HCT116 (cell line): Measurements from ENCODE around the gene PACSIN2. TPM values are rescaled to one million over a fixed set of nuclear protein-coding genes. Genes with fewer than 3 reads are reported as not detected.

ENCODE experiments used
- ATAC-seq: fragments of 200-7000 bp; cut with Tn5 transposase; 2 replicates; pipeline ENCODE4 v1.9.1; 2020; ENCODE audit warnings: mild to moderate bottlenecking, moderate library complexity
- BruUV-seq: library from RNA; stranded (reverse); fragments of 400-500 nt; replicated peaks from 2 replicates; lab custom pipeline; 2021; lab: Mats Ljungman, UMichigan
- CTCF ChIA-PET: fragments of 300-600 bp; sonication (Branson Sonifier 250); formaldehyde crosslinking; loops from one replicate; lab custom pipeline; 2021; ENCODE audit warnings: antibody characterized with exemption; lab: Charles Lee
- POLR2A ChIA-PET: fragments of 300-600, 350-600 bp; sonication (Branson Sonifier 250); formaldehyde crosslinking; loops from one replicate; lab custom pipeline; 2021; ENCODE audit warnings: antibody characterized with exemption; lab: Charles Lee
- RAD21 ChIA-PET, 2 experiments: fragments of 300-600 bp; sonication (Branson Sonifier 250); formaldehyde crosslinking; loops; one replicate each; lab custom pipeline; 2023; ENCODE audit warnings: low total read pairs in 2 of 2; ENCODE audit not compliant: uncharacterized antibody in 2 of 2, unreplicated experiment in 2 of 2, low non-redundant PET in 1 of 2; lab: Charles Lee
- DNase-seq: peaks from one replicate; pipeline ENCODE4 v3.0.0-alpha.2; 2010; ENCODE audit warnings: low read depth, low spot score
- H2AFZ ChIP-seq: fragments of 200-600 bp; shearing (Covaris generic), sonication (generic); 2 replicates; pipeline ENCODE4 v1.6.1; 2017; ENCODE audit warnings: low read depth, mixed run types, mixed read lengths, antibody characterized with exemption, low read length; ENCODE audit not compliant: poor library complexity, severe bottlenecking
- H3K27ac ChIP-seq: 2 replicates; pipeline ENCODE4 v1.5.1; 2012; ENCODE audit warnings: low read depth, low read length
- H3K27me3 ChIP-seq: fragments of 200-600 bp; sonication (generic); 2 replicates; pipeline ENCODE4 v1.6.1; 2016; ENCODE audit warnings: mixed run types, low read length, mixed read lengths; ENCODE audit not compliant: insufficient read depth
- H3K36me3 ChIP-seq, 2 experiments: fragments of 200-500 bp in 1 of 2; fragments of 200-600 bp in 1 of 2; sonication (Bioruptor generic) in 1 of 2; sonication (generic) in 1 of 2; 2 replicates each; pipeline versions ENCODE4 v1.5.1 to v1.6.1; 2014 to 2016; ENCODE audit warnings: low read length in 2 of 2, inconsistent platforms in 1 of 2, mixed read lengths in 1 of 2, mixed run types in 1 of 2; ENCODE audit not compliant: insufficient read depth in 2 of 2, control insufficient read depth in 1 of 2
- H3K4me1 ChIP-seq, 2 experiments: fragments of 200-600 bp in 1 of 2; sonication (generic) in 1 of 2; 2 replicates each; pipeline versions ENCODE4 v1.5.1 to v1.6.1; 2012 to 2017; ENCODE audit warnings: low read length in 2 of 2, inconsistent platforms in 1 of 2, mild to moderate bottlenecking in 1 of 2, mixed read lengths in 1 of 2, mixed run types in 1 of 2, moderate library complexity in 1 of 2; ENCODE audit not compliant: insufficient read depth in 2 of 2, control insufficient read depth in 1 of 2
- H3K4me2 ChIP-seq: fragments of 200-600 bp; sonication (generic); 2 replicates; pipeline ENCODE4 v1.6.1; 2017; ENCODE audit warnings: mixed run types, low read length, mixed read lengths
- H3K4me3 ChIP-seq, 2 experiments: fragments of 200-600 bp in 1 of 2; sonication (generic) in 1 of 2; replicated peaks in 1 of 2; 2 replicates each; pipeline ENCODE4 v1.5.1; 2011 to 2016; ENCODE audit warnings: low read length in 2 of 2, control low read depth in 1 of 2, low read depth in 1 of 2, mild to moderate bottlenecking in 1 of 2, mixed read lengths in 1 of 2, mixed run types in 1 of 2
- H3K79me2 ChIP-seq: fragments of 200-600 bp; sonication (generic); 2 replicates; pipeline ENCODE4 v1.6.1; 2017; ENCODE audit warnings: mild to moderate bottlenecking, mixed run types, low read length, moderate library complexity, mixed read lengths; ENCODE audit not compliant: insufficient read depth
- H3K9ac ChIP-seq: fragments of 200-600 bp; sonication (generic); 2 replicates; pipeline ENCODE4 v1.6.1; 2016; ENCODE audit warnings: low read length, mixed read lengths
- H3K9me2 ChIP-seq: fragments of 200-600 bp; sonication (generic), shearing (Covaris generic); 2 replicates; pipeline ENCODE4 v1.6.1; 2017; ENCODE audit warnings: mixed run types, mild to moderate bottlenecking, moderate library complexity; ENCODE audit not compliant: insufficient read depth
- H3K9me3 ChIP-seq, 2 experiments: fragments of 200-500 bp in 1 of 2; fragments of 200-600 bp in 1 of 2; sonication (Bioruptor generic) in 1 of 2; sonication (generic) in 1 of 2; 2 replicates each; pipeline ENCODE4 v1.6.1; 2014 to 2017; ENCODE audit warnings: low read length in 2 of 2, mixed read lengths in 2 of 2, inconsistent platforms in 1 of 2, low read depth in 1 of 2, mild to moderate bottlenecking in 1 of 2, mixed run types in 1 of 2, moderate library complexity in 1 of 2; ENCODE audit not compliant: control insufficient read depth in 1 of 2, insufficient read depth in 1 of 2
- H4K20me1 ChIP-seq: fragments of 200-600 bp; sonication (generic), shearing (Covaris generic); 2 replicates; pipeline ENCODE4 v1.6.1; 2017; ENCODE audit warnings: mixed run types, mild to moderate bottlenecking, moderate library complexity; ENCODE audit not compliant: insufficient read depth
- CBX3 ChIP-seq: IDR thresholded peaks from 2 replicates; pipeline ENCODE4 v1.6.1; 2012; ENCODE audit warnings: low read depth
- CEBPB ChIP-seq: IDR thresholded peaks from 2 replicates; pipeline ENCODE4 v1.6.1; 2012; ENCODE audit warnings: low read depth
- POLR2AphosphoS5 ChIP-seq: IDR thresholded peaks from 2 replicates; pipeline ENCODE4 v1.6.1; 2011; ENCODE audit warnings: mild to moderate bottlenecking, low read depth, low read length, moderate library complexity
- RAD21 ChIP-seq: IDR thresholded peaks from 2 replicates; pipeline ENCODE4 v1.6.1; 2012; ENCODE audit warnings: low read depth, mild to moderate bottlenecking
- SIN3A ChIP-seq: IDR thresholded peaks from 2 replicates; pipeline ENCODE4 v1.6.1; 2012; ENCODE audit warnings: low read depth
- SRF ChIP-seq: IDR thresholded peaks from 2 replicates; pipeline ENCODE4 v1.6.1; 2012; ENCODE audit warnings: low read depth
- TCF7L2 ChIP-seq: IDR thresholded peaks from 2 replicates; pipeline ENCODE4 v1.7.0; 2011; ENCODE audit warnings: borderline replicate concordance, inconsistent platforms; ENCODE audit not compliant: insufficient read depth, insufficient read length; ENCODE audit errors: extremely low read depth
- ZFX ChIP-seq: fragments of 450-650 bp; IDR thresholded peaks from 2 replicates; pipeline ENCODE4 v1.6.1; 2017
- ZNF274 ChIP-seq: fragments of 200-500 bp; sonication (Bioruptor generic); IDR thresholded peaks from 2 replicates; pipeline ENCODE4 v1.6.1; 2014; ENCODE audit warnings: mild to moderate bottlenecking, low read depth, low read length, inconsistent platforms
- intact Hi-C: fragments of 100-400 bp; cut with micrococcal nuclease; formaldehyde crosslinking; loops from 2 replicates; pipeline ENCODE4 v1.10.0; 2022
- total RNA-seq: library from RNA; stranded (reverse); gene quantifications from one replicate; pipeline ENCODE4 v1.2.1, GENCODE V29; 2021; ENCODE audit not compliant: unreplicated experiment
- TF ChIP-seq, protein P1 (sequence below), 3 experiments: fragments of 200-600 bp in 1 of 3; sonication (generic) in 1 of 3; IDR thresholded peaks in 2 of 3; conservative IDR thresholded peaks in 1 of 3; 2 replicates each; pipeline ENCODE4 v1.5.1; 2012 to 2017; ENCODE audit warnings: low read depth in 2 of 3, low read length in 2 of 3, antibody characterized with exemption in 1 of 3, borderline replicate concordance in 1 of 3, control low read depth in 1 of 3, mild to moderate bottlenecking in 1 of 3, mixed read lengths in 1 of 3, mixed run types in 1 of 3, moderate library complexity in 1 of 3; ENCODE audit not compliant: insufficient read depth in 1 of 3
- TF ChIP-seq, protein P2 (sequence below): IDR thresholded peaks from 2 replicates; pipeline ENCODE4 v1.6.1; 2011; ENCODE audit warnings: mild to moderate bottlenecking, low read length, moderate library complexity; ENCODE audit not compliant: insufficient replicate concordance; ENCODE audit errors: extremely low read depth

Gene PACSIN2
- total RNA-seq, 1 experiment from 2014 or later, result 48.2 TPM

DNA sequence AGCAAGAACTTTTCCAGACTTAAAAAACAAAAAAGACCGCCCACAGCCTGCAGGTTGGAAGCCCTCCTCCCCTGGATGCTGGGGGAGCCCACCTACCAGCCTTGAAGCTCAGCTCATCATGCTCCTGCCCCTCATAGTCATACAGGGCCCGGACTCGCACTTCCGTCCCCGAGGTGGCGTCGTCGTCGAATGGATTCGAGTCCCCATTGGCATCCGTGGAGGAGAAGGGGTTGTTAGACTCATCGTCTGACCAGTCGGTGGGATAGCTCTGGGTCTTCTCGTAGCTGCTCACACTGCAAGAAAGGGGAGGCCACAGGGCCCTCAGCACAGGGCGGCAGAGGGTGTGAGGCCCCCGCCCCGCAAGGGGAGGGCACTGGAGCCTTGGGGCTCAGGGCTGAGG, 138.9 kb downstream of the PACSIN2 start:
- H3K36me3 ChIP-seq, result peaks cover 8 to 20% of the 10 kb centered on the region in 2 experiments; a peak in 3 of 4 replicates
- no peak overlapping the region for H2AFZ ChIP-seq
- H3K79me2 ChIP-seq, result no peaks in the 10 kb centered on the region
- no peak overlapping the region for H3K27ac ChIP-seq
- H3K4me1 ChIP-seq, result no peaks in the 10 kb centered on the region
- H3K4me3 ChIP-seq, result no peak overlapping the region
- POLR2A ChIA-PET, result no interaction called here
- H3K9me2 ChIP-seq, result no peaks in the 10 kb centered on the region
- CTCF ChIA-PET, result no interaction called here
- no peaks in the 10 kb centered on the region for H3K9me3 ChIP-seq
- DNase-seq, result no peak
- TF ChIP-seq ZNF274, result no peak
- TF ChIP-seq CBX3, result no peak
- no peak for TF ChIP-seq SIN3A
- TF ChIP-seq, protein P1, sequence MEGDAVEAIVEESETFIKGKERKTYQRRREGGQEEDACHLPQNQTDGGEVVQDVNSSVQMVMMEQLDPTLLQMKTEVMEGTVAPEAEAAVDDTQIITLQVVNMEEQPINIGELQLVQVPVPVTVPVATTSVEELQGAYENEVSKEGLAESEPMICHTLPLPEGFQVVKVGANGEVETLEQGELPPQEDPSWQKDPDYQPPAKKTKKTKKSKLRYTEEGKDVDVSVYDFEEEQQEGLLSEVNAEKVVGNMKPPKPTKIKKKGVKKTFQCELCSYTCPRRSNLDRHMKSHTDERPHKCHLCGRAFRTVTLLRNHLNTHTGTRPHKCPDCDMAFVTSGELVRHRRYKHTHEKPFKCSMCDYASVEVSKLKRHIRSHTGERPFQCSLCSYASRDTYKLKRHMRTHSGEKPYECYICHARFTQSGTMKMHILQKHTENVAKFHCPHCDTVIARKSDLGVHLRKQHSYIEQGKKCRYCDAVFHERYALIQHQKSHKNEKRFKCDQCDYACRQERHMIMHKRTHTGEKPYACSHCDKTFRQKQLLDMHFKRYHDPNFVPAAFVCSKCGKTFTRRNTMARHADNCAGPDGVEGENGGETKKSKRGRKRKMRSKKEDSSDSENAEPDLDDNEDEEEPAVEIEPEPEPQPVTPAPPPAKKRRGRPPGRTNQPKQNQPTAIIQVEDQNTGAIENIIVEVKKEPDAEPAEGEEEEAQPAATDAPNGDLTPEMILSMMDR (IDR thresholded peaks at IDR 0.05 in 2 of 3, conservative IDR thresholded peaks at IDR 0.05 in 1 of 3; ENCODE audit: borderline replicate concordance in 1 of 3, insufficient read depth in 1 of 3, low read depth in 2 of 3, low read length in 2 of 3), result no peak
- TF ChIP-seq RAD21, result no peak
- no peak for TF ChIP-seq POLR2AphosphoS5
- no peak for TF ChIP-seq SRF
- no peak for ATAC-seq
- H3K4me2 ChIP-seq, result no peak overlapping the region
- no peaks in the 10 kb centered on the region for H4K20me1 ChIP-seq
- RAD21 ChIA-PET, result no interaction called here
- no TSS peak for BruUV-seq
- no peaks in the 10 kb centered on the region for H3K27me3 ChIP-seq
- no peak overlapping the region for H3K9ac ChIP-seq
- intact Hi-C loops, result no loop called here

DNA sequence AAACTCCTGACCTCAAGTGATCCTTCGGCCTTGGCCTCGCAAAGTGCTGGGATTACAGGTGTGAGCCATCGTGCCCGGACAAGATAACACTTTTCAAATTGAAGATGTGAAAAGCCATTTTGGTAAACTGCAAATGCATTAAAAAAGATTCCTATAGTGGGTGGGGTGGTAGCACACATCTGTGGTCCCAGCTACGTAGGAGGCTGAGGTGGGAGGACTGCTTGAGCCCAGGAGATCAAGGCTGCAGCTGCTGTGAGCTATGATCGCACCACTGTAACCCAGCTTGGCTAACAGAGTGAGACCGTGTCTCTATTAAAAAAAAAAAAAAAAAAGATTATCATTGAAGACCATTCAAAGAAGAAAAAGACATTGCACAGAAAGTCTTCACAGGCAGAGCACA, 140.9 kb downstream of the PACSIN2 start:
- Histone ChIP-seq H3K27ac (no peak overlapping the region), H3K9me3 (no peaks in the 10 kb centered on the region), H3K9me2 (no peaks in the 10 kb centered on the region), H3K4me1 (no peaks in the 10 kb centered on the region), H3K4me3 (no peak overlapping the region), H2AFZ (no peak overlapping the region), H3K4me2 (no peak overlapping the region), H3K9ac (no peak overlapping the region), H3K36me3 (peaks cover 10 to 16% of the 10 kb centered on the region in 2 experiments; a peak in 3 of 4 replicates), H3K27me3 (no peaks in the 10 kb centered on the region), H3K79me2 (no peaks in the 10 kb centered on the region), H4K20me1 (no peaks in the 10 kb centered on the region)
- TF ChIP-seq, protein P2, sequence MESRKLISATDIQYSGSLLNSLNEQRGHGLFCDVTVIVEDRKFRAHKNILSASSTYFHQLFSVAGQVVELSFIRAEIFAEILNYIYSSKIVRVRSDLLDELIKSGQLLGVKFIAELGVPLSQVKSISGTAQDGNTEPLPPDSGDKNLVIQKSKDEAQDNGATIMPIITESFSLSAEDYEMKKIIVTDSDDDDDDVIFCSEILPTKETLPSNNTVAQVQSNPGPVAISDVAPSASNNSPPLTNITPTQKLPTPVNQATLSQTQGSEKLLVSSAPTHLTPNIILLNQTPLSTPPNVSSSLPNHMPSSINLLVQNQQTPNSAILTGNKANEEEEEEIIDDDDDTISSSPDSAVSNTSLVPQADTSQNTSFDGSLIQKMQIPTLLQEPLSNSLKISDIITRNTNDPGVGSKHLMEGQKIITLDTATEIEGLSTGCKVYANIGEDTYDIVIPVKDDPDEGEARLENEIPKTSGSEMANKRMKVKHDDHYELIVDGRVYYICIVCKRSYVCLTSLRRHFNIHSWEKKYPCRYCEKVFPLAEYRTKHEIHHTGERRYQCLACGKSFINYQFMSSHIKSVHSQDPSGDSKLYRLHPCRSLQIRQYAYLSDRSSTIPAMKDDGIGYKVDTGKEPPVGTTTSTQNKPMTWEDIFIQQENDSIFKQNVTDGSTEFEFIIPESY, result no peak
- no peak for TF ChIP-seq POLR2AphosphoS5
- TF ChIP-seq SRF, result no peak
- no peak for TF ChIP-seq ZFX
- TF ChIP-seq ZNF274, result no peak
- no peak for TF ChIP-seq CEBPB
- TF ChIP-seq TCF7L2, result no peak
- intact Hi-C loops, result no loop called here
- ChIA-PET RAD21 (interaction anchor here in 1 of 2 experiments (0.7 kb wide), 1 partner anchor 188 kb away, joined by 4 read pairs; no protein-coding TSS in a partner anchor), POLR2A (no interaction called here), CTCF (no interaction called here)
- no peak for ATAC-seq
- no peak for DNase-seq
- no TSS peak for BruUV-seq
